ENCODE measurements around the gene PDGFB. TPM values are rescaled to one million over a fixed set of nuclear protein-coding genes. Genes with fewer than 3 reads are reported as not detected.

The PDGFB gene
- total RNA-seq, 1 experiment from 2014 or later = 8.3 TPM

DNA sequence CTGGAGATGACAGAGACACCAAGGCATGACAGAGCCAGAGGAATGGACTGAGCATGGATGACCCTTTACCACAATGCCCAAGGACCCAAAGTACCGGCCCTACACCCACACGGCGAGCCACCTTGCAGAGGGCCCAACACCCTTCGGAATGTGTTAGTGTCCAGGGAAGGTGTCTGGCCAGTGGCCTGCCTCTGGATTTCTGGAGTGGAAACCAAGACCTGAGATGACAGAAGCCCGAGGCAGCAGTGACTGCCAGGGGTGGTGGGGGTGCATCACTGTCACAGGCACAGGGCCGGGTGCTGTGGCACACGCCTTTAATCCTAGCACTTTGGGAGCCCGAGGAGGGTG is 28.7 kb downstream of the PDGFB start:
- TF ChIP-seq CTCF (IDR thresholded peaks at IDR 0.05; ENCODE audit: insufficient read depth in 1 of 2, low read depth in 1 of 2, low read length in 1 of 2, severe bottlenecking in 1 of 2, unreplicated experiment in 1 of 2) = no peak
- Histone ChIP-seq H3K9me3 (no peaks in the 10 kb centered on the region; the same call in 1 of the 2 replicates), H3K36me3 (ENCODE audit: control insufficient read depth, insufficient read depth, low read length) (no peaks in the 10 kb centered on the region), H3K4me3 (ENCODE audit: low read depth, low read length) (no peak overlapping the region), H3K4me1 (peaks cover 39% of the 10 kb centered on the region), H3K27me3 (replicated peaks; ENCODE audit: control insufficient read depth, insufficient read depth, low read length) (no peaks in the 10 kb centered on the region)
- Mint-ChIP-seq H3K27me3 (ENCODE audit: insufficient read depth, unreplicated experiment) (no peaks in the 10 kb centered on the region), H3K4me3 (ENCODE audit: unreplicated experiment) (no peak overlapping the region), H3K4me1 (ENCODE audit: low read depth, unreplicated experiment) (peaks cover 25% of the 10 kb centered on the region), H3K36me3 (ENCODE audit: insufficient read depth, unreplicated experiment) (peaks cover 14% of the 10 kb centered on the region), H3K27ac (ENCODE audit: unreplicated experiment) (peak overlapping the region; percentile 98), H3K9me3 (ENCODE audit: unreplicated experiment) (peaks cover 12% of the 10 kb centered on the region)
- ChIA-PET POLR2A (no interaction called here), CTCF (interaction anchor here (0.7 kb wide), 1 partner anchor 28 kb away, joined by 3 read pairs; no protein-coding TSS in a partner anchor)
- peak in 1 of 2 experiments; percentile 20 for DNase-seq
- intact Hi-C loops (cut with micrococcal nuclease; ENCODE audit: unreplicated experiment) = no loop called here
- no TSS peak for BruUV-seq (replicated peaks)

- peaks cover 20% of the 10 kb centered on the region for H3K4me1 Mint-ChIP-seq (ENCODE audit: low read depth, unreplicated experiment)
- H3K9me3 Mint-ChIP-seq (ENCODE audit: unreplicated experiment) = peaks cover 10% of the 10 kb centered on the region
- no peak overlapping the region for H3K4me3 Mint-ChIP-seq (ENCODE audit: unreplicated experiment)
- no peak overlapping the region for H3K4me3 ChIP-seq (ENCODE audit: low read depth, low read length)
- H3K36me3 Mint-ChIP-seq (ENCODE audit: insufficient read depth, unreplicated experiment) = peaks cover 14% of the 10 kb centered on the region
- BruUV-seq (replicated peaks) = no TSS peak
- peak overlapping the region; percentile 98 for H3K27ac Mint-ChIP-seq (ENCODE audit: unreplicated experiment)
- no peaks in the 10 kb centered on the region; the same call in 1 of the 2 replicates for H3K9me3 ChIP-seq
- H3K27me3 ChIP-seq (replicated peaks; ENCODE audit: control insufficient read depth, insufficient read depth, low read length) = no peaks in the 10 kb centered on the region
- peak; percentile 17 to 40 for TF ChIP-seq CTCF (IDR thresholded peaks at IDR 0.05; ENCODE audit: insufficient read depth in 1 of 2, low read depth in 1 of 2, low read length in 1 of 2, severe bottlenecking in 1 of 2, unreplicated experiment in 1 of 2)
- peaks cover 39% of the 10 kb centered on the region for H3K4me1 ChIP-seq
- peak in 1 of 2 experiments; percentile 23 for DNase-seq
- CTCF ChIA-PET = interaction anchor here (0.6 to 1.9 kb wide), 5 partner anchors 26 to 91 kb away, joined by 3 to 9 read pairs (median 3); no protein-coding TSS in a partner anchor
- intact Hi-C loops (cut with micrococcal nuclease; ENCODE audit: unreplicated experiment) = no loop called here
- POLR2A ChIA-PET = interaction anchor here (1.4 to 1.5 kb wide), 2 partner anchors 25 to 27 kb away, joined by 5 to 11 read pairs; no protein-coding TSS in a partner anchor
- H3K36me3 ChIP-seq (ENCODE audit: control insufficient read depth, insufficient read depth, low read length) = no peaks in the 10 kb centered on the region
- H3K27me3 Mint-ChIP-seq (ENCODE audit: insufficient read depth, unreplicated experiment) = no peaks in the 10 kb centered on the region
These were observed 29.2 kb downstream of the PDGFB start for GRCh38 chr22:39215426-39216142.

DNA sequence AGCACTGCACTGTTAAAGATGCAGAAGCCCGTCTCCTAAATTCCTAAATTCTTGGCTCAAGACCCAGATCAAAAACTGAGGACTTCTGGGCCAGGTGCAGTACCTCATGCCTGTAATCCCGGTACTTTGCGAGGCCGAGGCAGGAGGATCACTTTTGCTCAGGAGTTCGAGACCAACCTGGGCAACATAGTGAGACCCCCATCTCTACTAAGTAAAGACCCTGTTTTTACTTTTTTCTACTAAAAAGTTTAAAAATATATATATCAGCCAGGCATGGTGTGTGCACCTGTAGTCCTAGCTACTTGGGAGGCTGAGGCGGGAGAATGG is 29.7 kb downstream of the PDGFB start:
- CTCF ChIA-PET = interaction anchor here (0.6 to 1.9 kb wide), 5 partner anchors 15 to 96 kb away, joined by 3 to 9 read pairs (median 6); no protein-coding TSS in a partner anchor
- no peak overlapping the region for H3K4me3 ChIP-seq (ENCODE audit: low read depth, low read length)
- Mint-ChIP-seq H3K27ac (ENCODE audit: unreplicated experiment) (peak overlapping the region; percentile 98), H3K27me3 (ENCODE audit: insufficient read depth, unreplicated experiment) (no peaks in the 10 kb centered on the region), H3K4me3 (ENCODE audit: unreplicated experiment) (peak overlapping the region; percentile 77), H3K4me1 (ENCODE audit: low read depth, unreplicated experiment) (peaks cover 20% of the 10 kb centered on the region), H3K9me3 (ENCODE audit: unreplicated experiment) (peaks cover 4% of the 10 kb centered on the region), H3K36me3 (ENCODE audit: insufficient read depth, unreplicated experiment) (peaks cover 14% of the 10 kb centered on the region)
- no peak for DNase-seq
- H3K27me3 ChIP-seq (replicated peaks; ENCODE audit: control insufficient read depth, insufficient read depth, low read length) = no peaks in the 10 kb centered on the region
- no peak for TF ChIP-seq CTCF (IDR thresholded peaks at IDR 0.05; ENCODE audit: insufficient read depth in 1 of 2, low read depth in 1 of 2, low read length in 1 of 2, severe bottlenecking in 1 of 2, unreplicated experiment in 1 of 2)
- TSS peak; percentile 83 for BruUV-seq (replicated peaks)
- H3K9me3 ChIP-seq = no peaks in the 10 kb centered on the region; the same call in 1 of the 2 replicates
- H3K36me3 ChIP-seq (ENCODE audit: control insufficient read depth, insufficient read depth, low read length) = no peaks in the 10 kb centered on the region
- H3K4me1 ChIP-seq = peaks cover 39% of the 10 kb centered on the region
- intact Hi-C loops (cut with micrococcal nuclease; ENCODE audit: unreplicated experiment) = no loop called here
- POLR2A ChIA-PET = interaction anchor here (0.9 to 1.5 kb wide), 3 partner anchors 26 to 103 kb away, joined by 5 to 11 read pairs (median 6); partner anchors contain the start of gene RPL3

Data from Caco-2 (cell line).